Common myeloid progenitor, CD34-positive (primary cell): ENCODE measurements around the gene DAB2.

ENCODE experiments used
- CTCF ChIA-PET: fragments of 350-600 bp; sonication (Branson Sonifier 250); formaldehyde crosslinking; loops from one replicate; lab custom pipeline; 2021; ENCODE audit warnings: antibody characterized with exemption; lab: Charles Lee
- POLR2A ChIA-PET: fragments of 350-600 bp; sonication (Branson Sonifier 250); formaldehyde crosslinking; loops from one replicate; lab custom pipeline; 2021; ENCODE audit warnings: antibody characterized with exemption; lab: Charles Lee
- DNase-seq, 3 donors: peaks; one replicate each; pipeline versions ENCODE4 v3.0.0 to v3.0.0-alpha.2; 2013
- H3K27ac ChIP-seq, 2 experiments: 1 replicate in 1 of 2; 2 replicates in 1 of 2; pipeline ENCODE4 v1.7.0; 2013; ENCODE audit warnings: inconsistent platforms in 2 of 2, low read length in 2 of 2, mild to moderate bottlenecking in 2 of 2, low read depth in 1 of 2, moderate library complexity in 1 of 2; ENCODE audit not compliant: severe bottlenecking in 2 of 2, insufficient read depth in 1 of 2, poor library complexity in 1 of 2
- H3K27me3 ChIP-seq, 5 experiments: replicated peaks in 2 of 5; 1 replicate in 3 of 5; 2 replicates in 2 of 5; pipeline versions ENCODE4 v1.6.1 to v1.7.0; 2013; ENCODE audit warnings: low read length in 4 of 5, mild to moderate bottlenecking in 2 of 5, moderate library complexity in 2 of 5, inconsistent platforms in 1 of 5; ENCODE audit not compliant: insufficient read depth in 5 of 5, control insufficient read depth in 4 of 5
- H3K36me3 ChIP-seq, 4 experiments: 1 replicate in 2 of 4; 2 replicates in 2 of 4; pipeline versions ENCODE4 v1.6.1 to v1.7.0; 2013; ENCODE audit warnings: low read length in 3 of 4, control low read depth in 1 of 4, mild to moderate bottlenecking in 1 of 4; ENCODE audit not compliant: control insufficient read depth in 4 of 4, insufficient read depth in 4 of 4
- H3K4me1 ChIP-seq, 4 experiments: 1 replicate in 3 of 4; 2 replicates in 1 of 4; pipeline versions ENCODE4 v1.6.1 to v1.7.1; 2013; ENCODE audit warnings: low read length in 3 of 4, mild to moderate bottlenecking in 3 of 4, control low read depth in 1 of 4, inconsistent platforms in 1 of 4, moderate library complexity in 1 of 4; ENCODE audit not compliant: control insufficient read depth in 4 of 4, insufficient read depth in 4 of 4; ENCODE audit errors: control extremely low read depth in 1 of 4
- H3K4me3 ChIP-seq, 7 experiments: 1 replicate in 4 of 7; 2 replicates in 3 of 7; pipeline versions ENCODE4 v1.5.1 to v1.7.0; 2013; ENCODE audit warnings: mild to moderate bottlenecking in 7 of 7, low read length in 6 of 7, moderate library complexity in 6 of 7, inconsistent platforms in 2 of 7, low read depth in 2 of 7, control low read depth in 1 of 7; ENCODE audit not compliant: insufficient read depth in 4 of 7, control insufficient read depth in 1 of 7; ENCODE audit errors: extremely low read depth in 1 of 7
- H3K9me3 ChIP-seq, 5 experiments: 1 replicate in 4 of 5; 2 replicates in 1 of 5; pipeline versions ENCODE4 v1.6.1 to v1.7.1; 2013; ENCODE audit warnings: low read length in 4 of 5, mild to moderate bottlenecking in 2 of 5, inconsistent platforms in 1 of 5, low read depth in 1 of 5, moderate library complexity in 1 of 5; ENCODE audit not compliant: control insufficient read depth in 4 of 5, insufficient read depth in 2 of 5; ENCODE audit errors: control extremely low read depth in 1 of 5
- WGBS: methylation state at CpG from one replicate; pipeline ENCODE4 v1.1.5; 2013; ENCODE audit not compliant: insufficient coverage; 5-methylcytosine and 5-hydroxymethylcytosine counted together

The DAB2 gene

GRCh38 chr5:39377613-39378012, 47.2 kb downstream of the DAB2 start:
- H3K4me3 ChIP-seq: no peak overlapping the region
- ChIA-PET CTCF (interaction anchor here (0.7 to 6.6 kb wide), 12 partner anchors 11 to 194 kb away, joined by 3 to 187 read pairs (median 6); partner anchors contain the start of gene DAB2), POLR2A (no interaction called here)
- H3K36me3 ChIP-seq: peaks cover 3 to 28% (median 11%) of the 10 kb centered on the region in 4 experiments
- no peaks in the 10 kb centered on the region for H3K4me1 ChIP-seq
- no peaks in the 10 kb centered on the region for H3K9me3 ChIP-seq
- no peaks in the 10 kb centered on the region for H3K27me3 ChIP-seq
- 83% methylated on average over 2 of the region's 2 CpGs for WGBS
- no peak overlapping the region for H3K27ac ChIP-seq
- no peak for DNase-seq

- Histone ChIP-seq H3K9me3 (no peaks in the 10 kb centered on the region), H3K27ac (no peak overlapping the region), H3K27me3 (no peaks in the 10 kb centered on the region), H3K4me1 (no peaks in the 10 kb centered on the region), H3K4me3 (no peak overlapping the region), H3K36me3 (peaks cover 0 to 18% (median 7%) of the 10 kb centered on the region in 4 experiments)
- ChIA-PET CTCF (interaction anchor here (0.5 to 6.6 kb wide), 33 partner anchors 9 to 1401 kb away, joined by 3 to 187 read pairs (median 4); partner anchors contain the start of gene DAB2), POLR2A (no interaction called here)
- WGBS: 83% methylated on average over 2 of the region's 3 CpGs
- DNase-seq: peak; percentile 62 to 81 (median 73)
Observed at GRCh38 chr5:39376293-39376714, 48.5 kb downstream of the DAB2 start.

GRCh38 chr5:39373791-39374190, 51.0 kb downstream of the DAB2 start:
- DNase-seq: no peak
- no peak overlapping the region for H3K4me3 ChIP-seq
- H3K4me1 ChIP-seq: no peaks in the 10 kb centered on the region
- no CpG with 5 or more reads among the region's 2 CpGs for WGBS
- peaks cover 0 to 11% (median 4%) of the 10 kb centered on the region in 4 experiments for H3K36me3 ChIP-seq
- ChIA-PET POLR2A (no interaction called here), CTCF (interaction anchor here (1.0 to 1.9 kb wide), 7 partner anchors 13 to 204 kb away, joined by 3 to 5 read pairs (median 4); no protein-coding TSS in a partner anchor)
- no peaks in the 10 kb centered on the region for H3K27me3 ChIP-seq
- no peak overlapping the region for H3K27ac ChIP-seq
- H3K9me3 ChIP-seq: no peaks in the 10 kb centered on the region

- no peak overlapping the region for H3K27ac ChIP-seq
- DNase-seq: peak in 1 of 3 donors; percentile 8
- H3K27me3 ChIP-seq: no peaks in the 10 kb centered on the region
- ChIA-PET CTCF (interaction anchor here (0.8 to 3.4 kb wide), 5 partner anchors 12 to 200 kb away, joined by 3 to 24 read pairs (median 4); no protein-coding TSS in a partner anchor), POLR2A (no interaction called here)
- peaks cover 0 to 3% (median 1%) of the 10 kb centered on the region in 4 experiments for H3K36me3 ChIP-seq
- H3K4me1 ChIP-seq: no peaks in the 10 kb centered on the region
- no CpG with 5 or more reads among the region's 3 CpGs for WGBS
- no peaks in the 10 kb centered on the region for H3K9me3 ChIP-seq
- H3K4me3 ChIP-seq: no peak overlapping the region
Observed at GRCh38 chr5:39371367-39371635, 53.5 kb downstream of the DAB2 start.

GRCh38 chr5:39370555-39371366, 54.0 kb downstream of the DAB2 start:
- CTCF ChIA-PET: interaction anchor here (0.8 to 3.4 kb wide), 5 partner anchors 12 to 200 kb away, joined by 3 to 24 read pairs (median 4); no protein-coding TSS in a partner anchor
- H3K4me3 ChIP-seq: no peak overlapping the region
- H3K27ac ChIP-seq: no peak overlapping the region
- POLR2A ChIA-PET: no interaction called here
- peaks cover 0 to 3% (median 1%) of the 10 kb centered on the region in 4 experiments for H3K36me3 ChIP-seq
- no peak for DNase-seq
- H3K9me3 ChIP-seq: no peaks in the 10 kb centered on the region
- no peaks in the 10 kb centered on the region for H3K27me3 ChIP-seq
- WGBS: 90% methylated on average over 8 of the region's 10 CpGs
- H3K4me1 ChIP-seq: no peaks in the 10 kb centered on the region

GRCh38 chr5:39369123-39369815, 55.5 kb downstream of the DAB2 start:
- Histone ChIP-seq H3K27me3 (no peaks in the 10 kb centered on the region), H3K9me3 (no peaks in the 10 kb centered on the region), H3K4me3 (no peak overlapping the region), H3K36me3 (peaks cover 0 to 2% (median 0%) of the 10 kb centered on the region in 4 experiments), H3K27ac (no peak overlapping the region), H3K4me1 (no peaks in the 10 kb centered on the region)
- no peak for DNase-seq
- ChIA-PET POLR2A (no interaction called here), CTCF (interaction anchor here (0.7 to 3.4 kb wide), 4 partner anchors 152 to 1741 kb away, joined by 3 to 24 read pairs (median 3); no protein-coding TSS in a partner anchor)
- WGBS: 98% methylated on average over 5 of the region's 5 CpGs
